Hair follicular keratinocyte (primary cell): ENCODE measurements around the gene LAMB3. TPM values are rescaled to one million over a fixed set of nuclear protein-coding genes. Genes with fewer than 3 reads are reported as not detected.

Source experiments
- total RNA-seq: library from RNA; depleted of rRNA; stranded (reverse); fragments of >200 nt; gene quantifications from 2 replicates; pipeline ENCODE4 v1.2.3, GENCODE V29; 2015

LAMB3 gene
- 964 and 3,200 TPM in 2 replicates for total RNA-seq

DNA sequence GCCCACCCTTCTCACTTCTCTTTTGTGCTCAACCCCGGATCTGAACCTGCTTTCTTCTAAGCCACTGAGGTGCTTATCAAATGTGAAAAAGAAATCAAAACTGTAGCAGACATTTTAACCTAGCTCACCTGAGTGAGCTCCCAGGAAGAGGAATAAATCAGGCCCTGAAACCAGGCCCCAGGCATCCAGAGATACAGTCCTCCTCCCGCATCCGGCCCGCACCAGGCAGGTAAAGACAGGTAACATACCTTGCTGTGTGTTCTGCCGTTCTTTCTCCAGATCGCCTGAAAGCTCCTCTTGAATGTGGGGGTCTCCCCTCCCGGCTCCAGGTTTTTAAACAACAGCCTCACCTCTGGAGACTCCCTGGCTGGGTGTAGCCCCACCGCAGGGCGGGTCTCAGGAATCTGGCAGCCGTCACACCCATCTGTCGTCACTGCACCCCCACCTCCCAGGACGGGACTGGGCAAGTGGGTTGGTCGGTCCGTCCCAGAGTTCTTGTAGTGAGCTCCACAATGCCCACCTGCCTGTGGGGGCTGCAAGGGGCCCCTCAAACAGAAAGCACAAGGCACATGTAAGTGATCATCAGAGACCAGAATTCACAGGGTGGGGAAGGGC lies at the start of gene LAMB3:
Gene LAMB3, minus strand, starts transcription at position 305 of the 615 bp plus-strand sequence. CDS start 1,481 bp downstream, outside the sequence.

DNA sequence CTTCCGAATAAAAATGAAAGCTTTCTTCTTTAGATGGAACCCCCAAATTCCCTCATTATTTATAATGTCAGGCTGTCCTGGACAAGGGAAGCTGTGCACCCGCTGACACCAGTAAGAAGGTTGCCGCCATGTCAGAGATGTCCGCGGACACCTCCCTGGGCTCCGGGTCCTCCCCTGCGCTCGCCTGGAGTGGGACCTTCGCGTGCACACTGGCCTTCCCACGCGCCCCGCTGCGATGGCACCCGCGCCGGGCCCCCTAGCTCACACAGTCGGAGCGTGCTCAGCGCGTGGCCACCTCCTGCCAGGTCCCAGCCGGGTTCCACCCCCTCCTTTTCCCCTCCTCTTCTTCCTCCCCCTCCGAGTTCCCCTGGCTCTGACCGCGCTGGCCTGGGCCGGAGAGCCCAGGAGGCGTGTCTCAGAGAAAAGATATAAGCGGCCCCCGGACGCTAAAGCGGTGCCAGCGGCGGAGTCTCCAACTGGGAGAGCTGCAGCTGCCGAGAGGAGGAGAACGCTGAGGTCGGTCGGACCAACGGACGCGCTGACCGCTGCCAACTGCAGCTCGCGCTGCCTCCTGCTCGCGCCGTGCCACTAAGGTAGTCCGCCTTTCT lies 22.8 kb upstream of the LAMB3 start, which contains the start of gene G0S2:
Gene G0S2, plus strand, starts transcription at position 456 of the 608 bp plus-strand sequence. CDS start 273 bp downstream, outside the sequence.

DNA sequence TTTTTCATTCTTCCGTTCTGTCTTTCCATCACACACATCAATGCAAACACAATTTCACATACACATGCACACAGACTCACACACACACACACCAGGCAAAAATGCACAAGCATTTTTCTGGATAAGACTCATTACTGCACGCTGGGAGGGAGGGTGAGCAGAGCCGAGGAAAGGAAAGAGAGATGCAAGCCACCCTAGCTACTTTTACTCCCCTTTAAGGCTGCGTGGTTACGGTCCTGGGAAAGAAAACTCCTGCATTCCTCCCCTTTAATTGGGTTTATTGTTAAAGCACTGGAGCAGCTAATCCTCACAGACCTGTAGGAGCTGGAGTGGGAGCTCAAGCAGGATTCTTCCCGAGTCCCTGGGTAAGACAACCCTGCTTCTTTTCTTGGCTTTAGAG lies 68.8 kb downstream of the LAMB3 start, which contains the start of gene CAMK1G:
Gene CAMK1G, plus strand, starts transcription at position 307 of the 400 bp plus-strand sequence. CDS start 11,270 bp downstream, outside the sequence.

Other genes starting within 250 kb of the LAMB3 start
- not detected in 2 replicates for gene CAMK1G, start 68.7 kb downstream of the LAMB3 start, total RNA-seq
- gene G0S2, start 23.0 kb upstream of the LAMB3 start, total RNA-seq, result 219 and 961 TPM in 2 replicates
- 0.34 TPM in 1 of 2 replicates, not detected in the other for gene HSD11B1, start 52.4 kb upstream of the LAMB3 start, total RNA-seq
- gene TRAF3IP3, start 103.6 kb upstream of the LAMB3 start, total RNA-seq, result 0.11 and 1.5 TPM in 2 replicates
- gene C1orf74, start 132.1 kb upstream of the LAMB3 start, total RNA-seq, result 6.0 and 11.0 TPM in 2 replicates
- 91.2 and 169 TPM in 2 replicates for gene IRF6, start 153.7 kb upstream of the LAMB3 start, total RNA-seq
- gene UTP25, start 175.5 kb upstream of the LAMB3 start, total RNA-seq, result 4.8 and 6.0 TPM in 2 replicates